ENCODE measurements around the gene FOXD1.

DNA sequence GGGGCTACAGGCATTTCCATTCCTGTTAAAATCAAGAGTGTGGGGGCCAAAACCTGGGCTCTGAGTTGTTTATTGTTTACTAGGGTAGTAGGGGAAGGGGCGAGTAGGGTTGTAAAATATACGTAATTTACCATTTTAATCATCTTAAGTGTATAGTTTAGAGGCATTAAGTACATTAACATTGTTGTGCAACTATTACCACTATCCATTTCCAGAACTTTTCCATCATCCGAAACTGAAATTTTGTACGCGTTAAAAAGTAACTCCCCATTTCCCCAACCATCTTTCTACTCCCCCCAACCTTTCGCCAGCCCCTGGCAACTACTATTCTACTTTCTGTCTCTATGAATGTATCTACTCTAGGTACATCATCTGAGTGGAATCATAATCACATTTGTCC lies 3.6 kb upstream of the FOXD1 start:
- TF ChIP-seq, protein P1, sequence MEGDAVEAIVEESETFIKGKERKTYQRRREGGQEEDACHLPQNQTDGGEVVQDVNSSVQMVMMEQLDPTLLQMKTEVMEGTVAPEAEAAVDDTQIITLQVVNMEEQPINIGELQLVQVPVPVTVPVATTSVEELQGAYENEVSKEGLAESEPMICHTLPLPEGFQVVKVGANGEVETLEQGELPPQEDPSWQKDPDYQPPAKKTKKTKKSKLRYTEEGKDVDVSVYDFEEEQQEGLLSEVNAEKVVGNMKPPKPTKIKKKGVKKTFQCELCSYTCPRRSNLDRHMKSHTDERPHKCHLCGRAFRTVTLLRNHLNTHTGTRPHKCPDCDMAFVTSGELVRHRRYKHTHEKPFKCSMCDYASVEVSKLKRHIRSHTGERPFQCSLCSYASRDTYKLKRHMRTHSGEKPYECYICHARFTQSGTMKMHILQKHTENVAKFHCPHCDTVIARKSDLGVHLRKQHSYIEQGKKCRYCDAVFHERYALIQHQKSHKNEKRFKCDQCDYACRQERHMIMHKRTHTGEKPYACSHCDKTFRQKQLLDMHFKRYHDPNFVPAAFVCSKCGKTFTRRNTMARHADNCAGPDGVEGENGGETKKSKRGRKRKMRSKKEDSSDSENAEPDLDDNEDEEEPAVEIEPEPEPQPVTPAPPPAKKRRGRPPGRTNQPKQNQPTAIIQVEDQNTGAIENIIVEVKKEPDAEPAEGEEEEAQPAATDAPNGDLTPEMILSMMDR (IDR thresholded peaks at IDR 0.05): no peak
- TF ChIP-seq POLR2A (IDR thresholded peaks at IDR 0.05): no peak
